ENCODE measurements around the gene AKR1A1.
"Not testable (repeated sequence)": the region's sequence is repeated elsewhere in the genome, so short reads cannot be mapped to it uniquely, and the experiment has no call there.

The AKR1A1 gene

GRCh38 chr1:45523975-45524374, 26.7 kb upstream of the AKR1A1 start:
- not testable (repeated sequence) for DNase-seq

GRCh38 chr1:45526135-45526644, 24.4 kb upstream of the AKR1A1 start:
- DNase-seq = no peak

GRCh38 chr1:45530632-45531135, 19.9 kb upstream of the AKR1A1 start:
- no peak for DNase-seq

- no peak for DNase-seq
Observed at GRCh38 chr1:45531873-45532272, 18.8 kb upstream of the AKR1A1 start.

- no peak for DNase-seq
Observed at GRCh38 chr1:45535988-45536766, 14.4 kb upstream of the AKR1A1 start.

- DNase-seq = no peak
Observed at GRCh38 chr1:45536886-45537285, 13.7 kb upstream of the AKR1A1 start.

GRCh38 chr1:45541193-45541592, 9.4 kb upstream of the AKR1A1 start:
- DNase-seq = no peak

GRCh38 chr1:45542591-45542990, 8.0 kb upstream of the AKR1A1 start:
- DNase-seq = no peak

GRCh38 chr1:45543581-45544417, 6.8 kb upstream of the AKR1A1 start:
- peak; percentile 50 for DNase-seq

- DNase-seq = no peak
Observed at GRCh38 chr1:45544530-45544929, 6.1 kb upstream of the AKR1A1 start.

- no peak for DNase-seq
Observed at GRCh38 chr1:45545019-45545493, 5.6 kb upstream of the AKR1A1 start.

GRCh38 chr1:45545553-45546310, 4.9 kb upstream of the AKR1A1 start:
- no peak for DNase-seq

GRCh38 chr1:45551684-45552083, 1.1 kb downstream of the AKR1A1 start:
- no peak for DNase-seq

- no peak for DNase-seq
Observed at GRCh38 chr1:45552331-45552730, 1.7 kb downstream of the AKR1A1 start.

GRCh38 chr1:45554198-45554597, 3.6 kb downstream of the AKR1A1 start:
- DNase-seq = no peak

GRCh38 chr1:45557422-45557944, 6.9 kb downstream of the AKR1A1 start:
- DNase-seq = no peak

- no peak for DNase-seq
Observed at GRCh38 chr1:45563843-45564242, 13.2 kb downstream of the AKR1A1 start.

- DNase-seq = no peak
Observed at GRCh38 chr1:45566722-45567121, 16.1 kb downstream of the AKR1A1 start.

- no peak for DNase-seq
Observed at GRCh38 chr1:45567911-45568310, 17.3 kb downstream of the AKR1A1 start.

- no peak for DNase-seq
Observed at GRCh38 chr1:45568421-45568820, 17.8 kb downstream of the AKR1A1 start.

- no peak for DNase-seq
Observed at GRCh38 chr1:45569571-45569961, 18.9 kb downstream of the AKR1A1 start.

GRCh38 chr1:45569962-45570581, 19.4 kb downstream of the AKR1A1 start:
- DNase-seq = peak; percentile 60

Measured in activated CD4-positive, alpha-beta T cell treated with anti-CD3 and anti-CD28 coated beads for 1 hour (primary cell).